NCI-H187 treated with DMSO at 0.1 percent for 48 hours (cell line): ENCODE results near the gene SLC36A3.
A peak's percentile ranks its signal among the peaks of the same experiment; 100 is the strongest.

Experiments
- DNase-seq: peaks from one replicate; lab custom pipeline; 2025; lab: John Stamatoyannopoulos, UW

SLC36A3 gene

DNA sequence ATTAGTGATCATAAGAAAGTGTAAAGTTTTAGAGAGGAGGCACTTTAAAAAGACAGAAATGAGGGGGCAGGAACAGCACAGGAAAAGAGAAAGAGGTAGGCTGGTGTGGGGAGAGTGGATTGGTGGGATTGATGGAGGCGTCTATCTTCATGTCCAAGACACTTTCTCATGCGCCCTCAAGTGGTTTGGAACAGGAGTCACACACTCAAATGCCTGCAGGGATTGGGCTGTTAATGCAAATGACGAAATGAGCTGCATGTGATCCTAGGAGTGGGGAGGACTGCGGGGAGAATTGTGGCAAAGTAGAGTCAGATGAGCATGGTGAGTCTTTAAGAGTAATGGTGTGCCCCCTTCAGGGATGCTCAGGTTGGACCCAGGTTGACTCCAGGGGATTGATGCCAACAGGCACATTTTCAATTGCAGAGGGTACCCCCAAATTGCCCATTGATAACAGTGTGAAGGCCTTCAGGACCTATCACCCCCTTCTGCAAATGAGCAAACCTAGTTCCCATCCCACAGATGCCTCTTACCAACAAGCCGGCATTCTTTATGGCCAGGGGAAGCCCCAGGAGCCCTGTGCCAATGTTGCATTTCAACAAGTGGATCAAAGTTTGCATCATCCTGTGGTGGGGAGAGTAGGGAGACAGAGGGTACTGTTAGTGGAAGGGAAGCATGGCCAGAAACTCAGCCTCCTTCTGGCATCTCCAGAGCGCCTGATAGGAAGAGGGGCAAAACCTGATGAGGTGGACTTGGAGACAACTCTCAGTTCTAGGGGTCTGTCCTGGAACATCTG is 5.3 kb downstream of the SLC36A3 start:
- DNase-seq = no peak

GRCh38 chr5:151296974-151297373 is 6.6 kb downstream of the SLC36A3 start:
- DNase-seq = no peak

DNA sequence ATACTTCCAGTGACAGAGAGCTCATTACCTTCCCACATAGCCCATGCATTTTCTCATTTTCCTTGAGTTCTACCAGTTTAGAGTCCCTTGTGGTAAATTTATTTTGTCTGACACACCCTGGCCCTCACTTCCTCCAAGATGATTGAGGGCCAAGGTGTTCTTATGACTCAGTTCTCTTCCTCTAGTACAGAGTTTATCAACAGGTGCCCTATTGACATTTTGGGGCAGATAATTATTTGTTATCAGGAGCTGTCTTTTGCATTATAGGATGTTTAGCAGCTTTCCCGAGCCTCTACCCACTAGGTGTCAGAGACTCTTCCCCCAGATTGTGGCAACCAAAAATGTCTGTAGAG is 7.1 kb downstream of the SLC36A3 start:
- no peak for DNase-seq

GRCh38 chr5:151295791-151296477 is 7.6 kb downstream of the SLC36A3 start:
- DNase-seq = no peak

GRCh38 chr5:151295138-151295537 is 8.4 kb downstream of the SLC36A3 start:
- DNase-seq = no peak

DNA sequence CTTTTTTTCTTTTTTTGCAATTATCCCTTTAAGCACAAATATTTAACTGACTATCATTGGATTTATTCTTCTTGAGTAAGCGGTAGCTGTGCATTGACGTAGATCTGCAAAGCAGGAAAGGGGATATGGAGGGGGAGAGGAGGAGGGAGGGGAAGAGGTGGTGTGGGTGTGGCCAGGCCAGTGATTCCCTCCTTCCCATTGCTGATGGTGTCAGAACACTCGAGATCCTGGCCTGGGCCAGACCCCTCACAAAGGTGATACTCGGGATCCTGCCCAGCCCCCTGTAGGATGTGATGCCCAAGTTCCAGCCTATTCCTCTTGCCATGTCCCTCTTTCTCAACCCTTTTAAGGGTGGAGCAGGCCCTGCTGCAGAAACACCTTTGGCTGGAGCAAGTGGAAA is 9.9 kb downstream of the SLC36A3 start:
- no peak for DNase-seq

DNA sequence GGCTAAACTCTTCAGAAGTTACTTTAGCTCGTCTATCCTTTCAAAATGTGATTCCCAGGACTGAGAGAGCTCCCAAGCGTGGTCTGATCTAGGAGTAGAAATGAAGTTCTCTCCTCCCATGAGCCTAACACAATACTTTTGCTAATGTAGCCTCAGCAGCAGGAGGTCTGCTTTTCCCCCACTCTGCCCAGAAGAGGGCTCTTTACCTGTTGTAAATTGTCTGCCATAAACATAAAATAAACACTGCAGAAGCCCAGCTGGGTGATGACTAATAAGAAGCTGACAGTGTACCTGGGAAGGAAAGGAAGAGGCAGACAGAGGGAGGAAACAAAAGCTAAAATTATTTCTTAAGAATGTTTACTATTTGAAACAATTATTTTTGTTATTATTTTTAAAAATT is 15.4 kb downstream of the SLC36A3 start:
- peak; percentile 71 for DNase-seq

- no peak for DNase-seq
Observed at GRCh38 chr5:151286246-151286645, 17.3 kb downstream of the SLC36A3 start.

DNA sequence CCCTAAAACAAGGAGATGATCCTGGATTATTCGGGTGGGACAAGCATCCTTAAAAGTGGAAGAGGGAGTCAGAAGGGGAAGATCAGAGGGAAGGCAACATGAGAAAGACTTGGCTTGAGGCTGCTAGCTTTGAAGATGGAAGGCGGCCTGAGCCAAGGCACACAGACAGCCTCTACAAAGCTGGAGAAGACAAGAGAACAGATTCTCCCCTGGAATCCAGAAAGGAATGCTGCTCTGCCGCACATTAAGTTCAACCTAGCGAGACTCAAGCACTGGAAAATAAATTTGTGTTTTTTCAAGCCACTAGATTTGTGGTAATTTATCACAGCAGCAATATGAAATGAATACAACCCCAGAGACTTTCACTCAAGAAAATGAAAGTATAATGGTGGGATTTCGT is 17.9 kb downstream of the SLC36A3 start:
- no peak for DNase-seq

GRCh38 chr5:151284392-151284967 is 19.1 kb downstream of the SLC36A3 start:
- DNase-seq = no peak

- DNase-seq = no peak
Observed at GRCh38 chr5:151283120-151283825, 20.3 kb downstream of the SLC36A3 start.

DNA sequence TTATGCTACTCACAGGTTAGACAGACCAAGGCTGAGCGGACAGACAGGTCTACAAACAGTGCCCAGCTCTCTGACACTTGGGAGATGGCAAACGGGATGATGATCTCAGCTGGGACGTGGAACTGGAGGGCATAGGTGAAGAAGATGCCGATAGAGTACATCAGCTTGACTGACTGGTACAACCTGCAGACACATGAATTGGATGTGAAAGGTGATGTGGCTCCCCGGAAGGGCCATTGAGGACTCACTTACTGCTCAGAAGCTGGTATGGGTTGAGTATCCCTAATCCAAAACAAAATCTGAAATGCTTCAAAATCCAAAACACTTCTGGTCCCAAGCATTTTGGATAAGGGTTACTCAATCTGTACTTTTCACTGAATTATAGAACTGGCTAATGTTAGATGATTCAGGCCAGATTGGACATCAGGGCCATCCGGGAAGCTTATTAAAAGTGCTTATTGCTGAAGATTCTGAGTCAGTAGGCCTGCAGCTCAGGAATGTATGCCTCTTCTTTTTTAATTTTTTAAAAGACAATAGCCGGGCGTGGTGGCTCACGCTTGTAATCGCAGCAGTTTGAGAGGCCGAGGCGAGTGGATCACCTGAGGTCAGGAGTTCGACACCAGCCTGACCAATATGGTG is 22.4 kb downstream of the SLC36A3 start:
- DNase-seq = no peak

- no peak for DNase-seq
Observed at GRCh38 chr5:151280443-151280842, 23.1 kb downstream of the SLC36A3 start.

DNA sequence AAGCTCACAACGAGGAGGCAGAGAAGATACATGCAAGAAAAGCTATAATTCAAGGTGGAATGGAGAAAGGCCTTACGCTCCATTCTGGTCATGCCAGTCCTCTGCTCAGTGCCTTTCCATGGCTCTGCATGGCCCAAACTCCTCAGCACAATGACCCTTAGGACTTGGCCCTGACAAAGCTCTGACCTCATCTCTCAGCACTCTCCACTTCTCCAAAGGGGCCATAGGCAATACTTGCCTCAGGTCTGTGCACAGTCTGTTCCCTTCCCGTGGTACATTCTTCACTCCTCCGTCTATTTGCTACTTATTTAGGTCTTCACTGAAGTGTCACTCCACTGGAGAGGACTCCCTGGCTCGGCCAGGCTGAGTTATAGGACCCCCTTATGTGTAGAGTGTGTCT is 24.7 kb downstream of the SLC36A3 start:
- no peak for DNase-seq

GRCh38 chr5:151275803-151276202 is 27.8 kb downstream of the SLC36A3 start:
- no peak for DNase-seq

- DNase-seq = no peak
Observed at GRCh38 chr5:151274666-151275065, 28.9 kb downstream of the SLC36A3 start.

GRCh38 chr5:151271336-151271735 is 32.2 kb downstream of the SLC36A3 start:
- no peak for DNase-seq

DNA sequence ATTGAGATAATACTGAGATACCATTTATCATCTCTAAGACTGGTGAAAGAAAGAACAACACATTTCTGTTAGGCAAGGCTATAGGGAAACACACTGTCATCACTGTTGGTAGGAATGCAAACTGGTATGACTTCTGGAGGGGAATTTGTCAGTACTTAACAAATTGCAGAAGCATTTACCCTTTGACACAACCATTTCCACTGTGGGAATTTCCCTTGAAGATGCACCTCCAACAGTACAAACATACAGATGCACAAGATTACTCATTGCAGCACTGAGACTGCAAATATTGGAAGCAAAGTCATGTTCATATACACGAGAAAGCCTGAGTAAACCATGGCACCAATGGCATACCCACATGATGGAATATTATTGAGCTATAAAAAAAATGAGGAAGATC is 33.0 kb downstream of the SLC36A3 start:
- no peak for DNase-seq

- DNase-seq = no peak
Observed at GRCh38 chr5:151267491-151268260, 35.9 kb downstream of the SLC36A3 start.

DNA sequence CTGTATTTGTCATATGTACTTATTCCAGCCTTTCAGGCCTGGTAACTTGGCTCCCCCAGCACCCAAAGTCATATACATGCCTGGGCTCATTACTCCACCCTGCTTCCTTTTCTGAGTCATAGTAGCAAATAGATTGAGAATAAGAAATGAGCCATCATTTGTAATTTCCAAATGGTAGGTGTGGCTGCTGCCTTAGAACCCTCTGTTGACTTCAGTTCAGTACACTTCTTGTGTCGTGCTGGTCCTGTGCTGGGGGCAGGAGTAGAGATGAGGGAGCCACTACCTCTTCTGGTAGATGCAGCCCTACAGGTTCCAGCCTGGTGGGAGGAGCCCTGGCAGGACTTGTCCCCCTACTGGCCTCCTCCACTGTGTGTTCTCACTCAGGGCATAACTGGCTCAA is 39.5 kb downstream of the SLC36A3 start:
- no peak for DNase-seq

DNA sequence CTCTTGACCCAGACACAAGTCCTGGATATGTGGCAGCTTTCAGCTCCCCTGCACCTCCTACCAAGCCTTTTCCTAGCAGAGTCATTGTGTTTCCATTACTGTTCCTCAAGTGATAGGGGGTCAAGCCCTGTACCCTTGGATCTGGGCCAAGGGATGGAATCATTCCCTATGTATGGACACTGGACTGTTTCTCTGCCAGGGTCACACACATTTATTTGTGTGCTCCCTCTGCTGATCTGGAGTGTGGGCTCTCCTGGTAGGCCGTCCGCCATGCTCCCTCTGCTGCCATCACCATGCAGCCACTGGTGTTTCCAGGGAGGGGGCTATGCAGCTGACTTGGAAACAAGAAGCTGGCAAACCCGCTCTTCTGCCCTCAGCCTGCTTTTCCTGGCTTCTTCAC is 41.0 kb downstream of the SLC36A3 start:
- no peak for DNase-seq

- no peak for DNase-seq
Observed at GRCh38 chr5:151259931-151260330, 43.6 kb downstream of the SLC36A3 start.
